HG03457 (cell line): Measurements from ENCODE around the gene DHRS3.

Experiments used
- ATAC-seq: cut with Tn5 transposase; IDR thresholded peaks from one replicate; pipeline ENCODE4 v1.9.1; 2021; ENCODE audit warnings: moderate number of reproducible peaks; ENCODE audit not compliant: unreplicated experiment

Gene DHRS3

GRCh38 chr1:12600335-12600734 is 17.7 kb downstream of the DHRS3 start:
- no peak for ATAC-seq

DNA sequence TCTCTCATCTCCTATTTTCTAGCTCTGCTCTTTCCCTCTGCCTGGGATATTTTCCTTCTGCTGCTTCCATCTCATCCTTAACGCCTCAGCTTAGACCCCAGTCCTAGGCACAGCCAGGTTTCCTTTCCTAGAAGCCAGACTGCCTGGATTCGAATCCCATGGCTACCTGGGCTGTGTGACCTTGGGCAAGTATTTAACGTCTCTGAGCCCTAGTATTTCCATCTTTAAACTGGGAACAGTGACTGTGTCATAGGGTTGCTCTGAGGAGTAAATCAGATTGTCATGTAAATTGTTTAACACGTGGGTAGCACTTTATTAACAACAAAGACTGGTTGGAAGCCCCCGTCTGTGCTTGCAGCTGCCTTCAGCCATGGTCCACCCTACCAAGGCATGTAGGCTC is 18.4 kb downstream of the DHRS3 start:
- no peak for ATAC-seq

- ATAC-seq: no peak
These were observed 19.0 kb downstream of the DHRS3 start for GRCh38 chr1:12598974-12599373.

- no peak for ATAC-seq
These were observed 20.2 kb downstream of the DHRS3 start for GRCh38 chr1:12597792-12598191.

DNA sequence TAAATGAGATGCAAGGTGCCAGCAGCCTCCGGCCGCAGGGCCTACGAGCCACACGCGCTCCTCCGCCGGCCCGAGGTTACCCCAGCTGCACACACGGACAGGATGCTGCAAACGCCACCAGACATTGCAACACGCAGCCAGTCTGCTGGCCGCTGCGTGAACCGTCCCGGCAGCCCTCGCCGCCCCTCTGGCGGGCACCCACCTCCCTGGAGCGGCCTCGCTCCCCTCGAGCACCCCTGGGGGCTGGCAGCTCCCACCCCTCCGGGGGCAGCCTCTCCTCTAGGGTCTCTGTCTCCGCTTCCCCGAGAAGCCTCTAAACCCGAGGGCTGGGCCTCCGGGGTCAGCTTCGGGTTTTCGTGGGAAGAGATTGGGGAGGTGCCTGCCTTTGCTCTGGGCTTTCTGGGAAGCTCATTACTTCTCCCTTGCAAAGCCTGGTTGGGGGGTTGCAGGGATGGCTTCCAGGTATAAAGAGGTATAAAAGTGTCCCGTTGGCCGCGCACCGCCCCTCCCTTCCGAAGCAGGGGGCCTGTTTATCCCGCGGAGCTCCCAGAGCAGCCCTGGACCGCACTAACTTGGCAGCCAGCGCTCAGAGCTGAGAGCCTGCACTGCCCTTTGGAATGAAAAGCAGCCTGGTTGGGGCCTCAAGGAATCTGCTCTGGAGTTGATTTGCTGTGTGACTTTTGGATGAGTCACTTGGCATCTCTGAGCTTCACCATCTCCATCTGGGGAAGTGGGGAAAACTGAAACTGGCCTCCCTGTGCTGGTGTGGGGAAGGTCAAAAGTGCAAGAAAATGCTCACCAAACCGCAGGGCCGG is 21.8 kb downstream of the DHRS3 start:
- ATAC-seq: no peak

DNA sequence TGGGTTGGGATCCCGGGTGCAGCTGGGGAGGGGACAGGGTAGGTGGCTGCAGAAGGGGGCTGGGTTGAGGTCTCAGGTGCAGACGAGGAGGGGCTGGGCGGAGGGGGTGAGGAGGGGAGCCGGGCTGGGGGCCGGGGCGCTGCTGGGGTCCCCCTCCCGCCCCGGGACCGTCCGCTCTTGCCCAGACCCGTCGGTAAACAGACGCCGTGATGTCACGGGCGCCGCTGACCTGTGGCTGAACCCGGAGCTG is 22.3 kb downstream of the DHRS3 start:
- no peak for ATAC-seq

GRCh38 chr1:12594966-12595756 is 22.8 kb downstream of the DHRS3 start:
- ATAC-seq: no peak

GRCh38 chr1:12594490-12594889 is 23.5 kb downstream of the DHRS3 start:
- ATAC-seq: no peak

DNA sequence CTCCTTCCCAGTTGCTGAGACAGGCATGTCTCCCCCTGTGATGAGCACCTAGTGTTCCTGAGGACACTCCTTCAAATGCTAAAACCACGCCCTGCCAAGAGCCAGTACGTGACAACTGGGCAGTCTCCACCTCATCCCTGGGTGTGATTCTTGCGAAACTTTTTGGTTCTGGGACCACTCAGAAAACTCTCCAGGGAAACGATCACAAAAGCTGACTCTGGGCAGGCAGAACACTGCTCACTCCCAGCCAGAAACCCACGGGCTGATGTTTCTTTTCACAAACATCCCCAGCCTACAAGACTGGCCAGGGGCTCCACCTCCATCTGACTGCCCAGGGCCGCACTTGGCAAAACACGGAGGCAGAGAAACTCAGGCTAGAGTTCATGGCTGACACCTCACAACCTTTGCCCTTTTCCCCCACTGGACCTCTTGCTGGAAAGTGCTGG is 24.4 kb downstream of the DHRS3 start:
- no peak for ATAC-seq

GRCh38 chr1:12592496-12592895 is 25.5 kb downstream of the DHRS3 start:
- ATAC-seq: no peak

DNA sequence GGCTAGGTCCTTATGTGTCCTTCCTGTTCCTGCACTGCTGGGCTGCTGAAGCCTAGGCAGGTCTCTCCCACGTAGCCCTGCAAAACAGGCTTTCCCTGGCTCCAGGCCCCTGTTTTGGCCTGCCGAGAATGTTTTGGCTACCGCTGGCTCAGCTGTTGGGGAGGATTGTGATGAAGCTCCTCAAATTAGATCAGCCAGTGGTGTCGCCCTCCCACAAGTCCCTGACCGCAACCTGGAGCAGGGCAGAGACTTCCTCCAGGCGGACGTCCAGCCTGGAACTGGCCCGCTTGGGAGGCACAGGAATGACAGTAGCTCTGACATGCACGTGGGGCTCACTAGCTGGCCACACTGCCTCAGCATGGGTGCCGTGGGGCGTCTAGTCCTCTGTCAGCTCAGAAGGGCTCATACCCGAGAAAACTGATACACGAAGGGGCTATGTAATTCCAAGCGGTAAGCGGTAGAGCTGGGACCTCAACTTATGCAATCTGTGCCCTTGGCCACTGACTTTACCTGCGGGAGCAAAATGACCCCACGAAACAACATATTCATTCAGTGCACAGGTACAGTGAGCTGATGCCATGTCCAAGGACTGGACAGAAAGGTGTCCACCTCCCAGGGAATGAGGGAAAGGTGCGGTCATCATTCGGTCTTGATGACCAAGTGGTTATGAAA is 26.6 kb downstream of the DHRS3 start:
- no peak for ATAC-seq

- no peak for ATAC-seq
These were observed 29.3 kb downstream of the DHRS3 start for GRCh38 chr1:12588695-12589094.

GRCh38 chr1:12587981-12588640 is 29.9 kb downstream of the DHRS3 start:
- no peak for ATAC-seq

DNA sequence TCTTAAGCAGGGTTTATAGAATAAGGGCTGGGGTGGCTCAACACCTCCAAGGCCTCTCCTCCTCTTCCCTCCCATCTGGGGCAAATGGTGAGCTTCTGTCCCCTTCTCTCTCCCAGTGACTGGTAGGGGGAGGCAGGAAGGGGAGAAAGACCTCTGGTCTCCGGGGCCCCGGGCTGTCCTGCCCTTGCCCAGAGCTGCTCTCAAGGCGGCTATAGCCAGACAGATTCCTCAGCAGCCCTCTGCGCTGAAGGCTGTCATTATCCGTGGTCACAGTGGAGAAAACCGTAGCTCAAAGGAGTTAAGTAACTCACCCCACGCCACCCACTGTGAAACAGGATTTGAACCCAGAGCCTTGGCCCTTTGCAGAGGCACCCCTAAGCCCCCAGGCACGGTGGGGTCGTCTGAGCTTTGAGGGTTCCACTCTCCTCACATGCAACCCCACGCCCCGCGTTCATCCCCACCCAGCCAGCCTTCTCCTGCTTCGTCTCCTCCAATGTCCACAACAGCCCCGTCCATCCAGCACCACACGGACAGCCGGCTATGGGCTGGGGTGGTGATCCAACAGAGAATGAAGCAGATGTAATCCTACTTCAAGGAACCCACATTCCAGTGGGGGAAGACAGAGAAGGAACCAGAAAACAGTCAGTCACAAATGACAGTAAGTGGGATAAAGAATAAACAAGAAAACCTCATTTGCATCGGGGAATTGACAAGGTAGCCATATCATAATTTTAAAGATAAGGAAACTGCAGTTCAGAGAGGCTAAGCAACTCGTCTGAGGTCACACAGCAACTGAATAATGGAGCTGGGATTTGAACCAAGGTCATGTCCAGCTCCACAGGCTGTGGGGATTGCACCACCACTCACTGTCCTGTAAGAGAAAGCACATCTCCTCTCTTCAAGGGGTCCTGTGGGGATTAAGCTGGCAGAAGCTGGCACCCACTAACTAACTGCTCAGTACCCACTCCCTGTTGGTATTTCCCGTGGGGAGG is 31.8 kb downstream of the DHRS3 start:
- no peak for ATAC-seq

- no peak for ATAC-seq
These were observed 32.5 kb downstream of the DHRS3 start for GRCh38 chr1:12585536-12585935.

DNA sequence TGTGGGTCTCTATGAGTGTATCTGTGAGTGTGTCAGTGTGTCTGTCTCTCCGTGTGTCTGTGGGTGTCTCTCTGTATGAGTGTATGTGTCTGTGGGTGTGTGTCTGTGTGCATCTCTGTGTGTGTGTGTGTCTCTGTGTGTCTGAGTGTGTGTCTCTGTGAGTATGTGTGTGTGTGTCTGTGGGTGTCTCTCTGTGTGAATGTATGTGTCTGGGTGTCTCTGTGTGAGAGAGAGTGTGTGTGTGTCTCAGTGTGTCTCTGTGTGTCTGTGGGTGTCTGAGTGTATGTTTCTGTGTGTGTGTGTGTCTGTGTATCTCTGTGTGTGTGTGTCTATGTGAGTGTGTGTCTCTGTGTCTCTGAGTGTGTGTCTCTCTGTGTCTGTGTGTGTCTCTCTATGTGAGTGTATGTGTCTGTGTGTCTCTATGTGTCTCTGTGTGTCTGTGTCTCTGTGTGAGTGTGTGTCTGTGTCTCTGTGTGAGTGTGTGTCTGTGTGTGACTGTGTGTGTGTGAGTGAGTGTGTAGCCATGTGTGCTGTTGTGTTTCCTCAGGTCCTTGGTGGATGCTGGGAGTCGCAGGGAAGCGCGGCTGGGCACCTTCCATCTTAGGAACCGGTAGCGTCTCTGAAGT is 33.0 kb downstream of the DHRS3 start:
- no peak for ATAC-seq

- no peak for ATAC-seq
These were observed 34.5 kb downstream of the DHRS3 start for GRCh38 chr1:12583484-12583883.

- ATAC-seq: no peak
These were observed 35.4 kb downstream of the DHRS3 start for GRCh38 chr1:12582649-12583048.

DNA sequence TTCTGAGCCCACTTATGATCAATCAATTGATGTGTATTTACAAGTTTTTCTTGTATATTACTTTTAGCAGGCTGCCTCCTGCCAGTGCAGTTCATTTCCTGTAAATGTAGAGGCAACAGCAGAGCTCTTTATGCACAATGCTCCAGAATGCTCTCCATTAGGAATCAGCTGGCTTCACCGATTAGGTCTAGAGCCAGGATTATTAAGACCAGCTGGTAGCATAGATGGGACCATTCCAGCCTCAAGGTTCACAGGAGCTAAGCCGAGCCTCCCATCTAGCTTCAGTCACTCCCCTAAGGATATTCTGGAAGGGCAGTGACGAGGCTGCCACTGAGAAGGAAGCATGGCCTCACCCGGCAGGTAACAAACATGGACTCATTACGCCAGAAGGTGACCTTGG is 36.8 kb downstream of the DHRS3 start:
- no peak for ATAC-seq
